Esophagus muscularis mucosa (tissue), 3 donors: Measurements from ENCODE around the gene RICTOR.
"Not testable (repeated sequence)": the region's sequence is repeated elsewhere in the genome, so short reads cannot be mapped to it uniquely, and the experiment has no call there.

Experiments used
- CTCF ChIP-seq, 3 experiments: fragments of 200-600 bp in 2 of 3; fragments of 450-650 bp in 1 of 3; sonication (generic) in 2 of 3; IDR thresholded peaks; one replicate each; pipeline ENCODE4 v1.5.1; 2017 to 2019; ENCODE audit warnings: antibody characterized with exemption in 3 of 3, mild to moderate bottlenecking in 2 of 3, moderate library complexity in 1 of 3
- POLR2AphosphoS5 ChIP-seq, 2 donors: sonication (generic); formaldehyde crosslinking; IDR thresholded peaks; one replicate each; pipeline ENCODE4 v1.6.1; 2017; ENCODE audit warnings: antibody characterized with exemption in 2 of 2

- TF ChIP-seq CTCF, POLR2AphosphoS5 (IDR thresholded peaks at IDR 0.05): not testable (repeated sequence)
Observed at GRCh38 chr5:39034493-39034892, 39.7 kb downstream of the RICTOR start.
